Measurements from ENCODE around the gene FAM222B. TPM values are rescaled to one million over a fixed set of nuclear protein-coding genes. Genes with fewer than 3 reads are reported as not detected.

The FAM222B gene
- total and polyA plus RNA-seq, 9 of the 15 experiments (the other 6 are each of a cell fraction or from before 2014, with no cell fraction given): 4.0 to 34.6 (median 7.5) TPM

DNA sequence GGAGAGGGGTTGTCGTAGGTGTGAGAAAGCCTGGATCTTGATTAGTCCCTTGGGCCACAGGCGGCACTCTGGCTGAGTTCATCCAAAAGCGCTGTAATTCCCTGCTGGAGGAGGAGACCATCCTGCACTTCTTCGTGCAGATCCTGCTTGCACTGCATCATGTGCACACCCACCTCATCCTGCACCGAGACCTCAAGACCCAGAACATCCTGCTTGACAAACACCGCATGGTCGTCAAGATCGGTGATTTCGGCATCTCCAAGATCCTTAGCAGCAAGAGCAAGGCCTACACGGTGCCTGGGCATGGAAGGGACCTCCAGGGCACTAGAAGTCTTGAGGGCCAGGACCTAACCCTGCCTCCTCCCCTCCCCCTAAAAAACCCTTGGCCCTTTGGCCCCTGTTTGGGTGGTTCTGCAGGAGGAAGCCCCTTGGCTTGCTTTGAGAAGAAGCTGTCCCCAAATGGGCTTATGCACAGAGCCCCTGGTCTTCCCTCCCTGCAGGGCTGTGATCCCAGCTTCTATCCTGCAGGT lies 107.8 kb downstream of the FAM222B start (continued):
- TF ChIP-seq, protein P1, sequence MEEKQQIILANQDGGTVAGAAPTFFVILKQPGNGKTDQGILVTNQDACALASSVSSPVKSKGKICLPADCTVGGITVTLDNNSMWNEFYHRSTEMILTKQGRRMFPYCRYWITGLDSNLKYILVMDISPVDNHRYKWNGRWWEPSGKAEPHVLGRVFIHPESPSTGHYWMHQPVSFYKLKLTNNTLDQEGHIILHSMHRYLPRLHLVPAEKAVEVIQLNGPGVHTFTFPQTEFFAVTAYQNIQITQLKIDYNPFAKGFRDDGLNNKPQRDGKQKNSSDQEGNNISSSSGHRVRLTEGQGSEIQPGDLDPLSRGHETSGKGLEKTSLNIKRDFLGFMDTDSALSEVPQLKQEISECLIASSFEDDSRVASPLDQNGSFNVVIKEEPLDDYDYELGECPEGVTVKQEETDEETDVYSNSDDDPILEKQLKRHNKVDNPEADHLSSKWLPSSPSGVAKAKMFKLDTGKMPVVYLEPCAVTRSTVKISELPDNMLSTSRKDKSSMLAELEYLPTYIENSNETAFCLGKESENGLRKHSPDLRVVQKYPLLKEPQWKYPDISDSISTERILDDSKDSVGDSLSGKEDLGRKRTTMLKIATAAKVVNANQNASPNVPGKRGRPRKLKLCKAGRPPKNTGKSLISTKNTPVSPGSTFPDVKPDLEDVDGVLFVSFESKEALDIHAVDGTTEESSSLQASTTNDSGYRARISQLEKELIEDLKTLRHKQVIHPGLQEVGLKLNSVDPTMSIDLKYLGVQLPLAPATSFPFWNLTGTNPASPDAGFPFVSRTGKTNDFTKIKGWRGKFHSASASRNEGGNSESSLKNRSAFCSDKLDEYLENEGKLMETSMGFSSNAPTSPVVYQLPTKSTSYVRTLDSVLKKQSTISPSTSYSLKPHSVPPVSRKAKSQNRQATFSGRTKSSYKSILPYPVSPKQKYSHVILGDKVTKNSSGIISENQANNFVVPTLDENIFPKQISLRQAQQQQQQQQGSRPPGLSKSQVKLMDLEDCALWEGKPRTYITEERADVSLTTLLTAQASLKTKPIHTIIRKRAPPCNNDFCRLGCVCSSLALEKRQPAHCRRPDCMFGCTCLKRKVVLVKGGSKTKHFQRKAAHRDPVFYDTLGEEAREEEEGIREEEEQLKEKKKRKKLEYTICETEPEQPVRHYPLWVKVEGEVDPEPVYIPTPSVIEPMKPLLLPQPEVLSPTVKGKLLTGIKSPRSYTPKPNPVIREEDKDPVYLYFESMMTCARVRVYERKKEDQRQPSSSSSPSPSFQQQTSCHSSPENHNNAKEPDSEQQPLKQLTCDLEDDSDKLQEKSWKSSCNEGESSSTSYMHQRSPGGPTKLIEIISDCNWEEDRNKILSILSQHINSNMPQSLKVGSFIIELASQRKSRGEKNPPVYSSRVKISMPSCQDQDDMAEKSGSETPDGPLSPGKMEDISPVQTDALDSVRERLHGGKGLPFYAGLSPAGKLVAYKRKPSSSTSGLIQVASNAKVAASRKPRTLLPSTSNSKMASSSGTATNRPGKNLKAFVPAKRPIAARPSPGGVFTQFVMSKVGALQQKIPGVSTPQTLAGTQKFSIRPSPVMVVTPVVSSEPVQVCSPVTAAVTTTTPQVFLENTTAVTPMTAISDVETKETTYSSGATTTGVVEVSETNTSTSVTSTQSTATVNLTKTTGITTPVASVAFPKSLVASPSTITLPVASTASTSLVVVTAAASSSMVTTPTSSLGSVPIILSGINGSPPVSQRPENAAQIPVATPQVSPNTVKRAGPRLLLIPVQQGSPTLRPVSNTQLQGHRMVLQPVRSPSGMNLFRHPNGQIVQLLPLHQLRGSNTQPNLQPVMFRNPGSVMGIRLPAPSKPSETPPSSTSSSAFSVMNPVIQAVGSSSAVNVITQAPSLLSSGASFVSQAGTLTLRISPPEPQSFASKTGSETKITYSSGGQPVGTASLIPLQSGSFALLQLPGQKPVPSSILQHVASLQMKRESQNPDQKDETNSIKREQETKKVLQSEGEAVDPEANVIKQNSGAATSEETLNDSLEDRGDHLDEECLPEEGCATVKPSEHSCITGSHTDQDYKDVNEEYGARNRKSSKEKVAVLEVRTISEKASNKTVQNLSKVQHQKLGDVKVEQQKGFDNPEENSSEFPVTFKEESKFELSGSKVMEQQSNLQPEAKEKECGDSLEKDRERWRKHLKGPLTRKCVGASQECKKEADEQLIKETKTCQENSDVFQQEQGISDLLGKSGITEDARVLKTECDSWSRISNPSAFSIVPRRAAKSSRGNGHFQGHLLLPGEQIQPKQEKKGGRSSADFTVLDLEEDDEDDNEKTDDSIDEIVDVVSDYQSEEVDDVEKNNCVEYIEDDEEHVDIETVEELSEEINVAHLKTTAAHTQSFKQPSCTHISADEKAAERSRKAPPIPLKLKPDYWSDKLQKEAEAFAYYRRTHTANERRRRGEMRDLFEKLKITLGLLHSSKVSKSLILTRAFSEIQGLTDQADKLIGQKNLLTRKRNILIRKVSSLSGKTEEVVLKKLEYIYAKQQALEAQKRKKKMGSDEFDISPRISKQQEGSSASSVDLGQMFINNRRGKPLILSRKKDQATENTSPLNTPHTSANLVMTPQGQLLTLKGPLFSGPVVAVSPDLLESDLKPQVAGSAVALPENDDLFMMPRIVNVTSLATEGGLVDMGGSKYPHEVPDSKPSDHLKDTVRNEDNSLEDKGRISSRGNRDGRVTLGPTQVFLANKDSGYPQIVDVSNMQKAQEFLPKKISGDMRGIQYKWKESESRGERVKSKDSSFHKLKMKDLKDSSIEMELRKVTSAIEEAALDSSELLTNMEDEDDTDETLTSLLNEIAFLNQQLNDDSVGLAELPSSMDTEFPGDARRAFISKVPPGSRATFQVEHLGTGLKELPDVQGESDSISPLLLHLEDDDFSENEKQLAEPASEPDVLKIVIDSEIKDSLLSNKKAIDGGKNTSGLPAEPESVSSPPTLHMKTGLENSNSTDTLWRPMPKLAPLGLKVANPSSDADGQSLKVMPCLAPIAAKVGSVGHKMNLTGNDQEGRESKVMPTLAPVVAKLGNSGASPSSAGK (IDR thresholded peaks at IDR 0.05): 0 out of 2 replicates have a peak, but pooled peaks have one; percentile 36
- 0 out of 2 replicates have a peak, but pooled peaks have one; percentile 14 for TF ChIP-seq CHD2 (IDR thresholded peaks at IDR 0.05; ENCODE audit: low read depth, low read length)
- TF ChIP-seq, protein P2, sequence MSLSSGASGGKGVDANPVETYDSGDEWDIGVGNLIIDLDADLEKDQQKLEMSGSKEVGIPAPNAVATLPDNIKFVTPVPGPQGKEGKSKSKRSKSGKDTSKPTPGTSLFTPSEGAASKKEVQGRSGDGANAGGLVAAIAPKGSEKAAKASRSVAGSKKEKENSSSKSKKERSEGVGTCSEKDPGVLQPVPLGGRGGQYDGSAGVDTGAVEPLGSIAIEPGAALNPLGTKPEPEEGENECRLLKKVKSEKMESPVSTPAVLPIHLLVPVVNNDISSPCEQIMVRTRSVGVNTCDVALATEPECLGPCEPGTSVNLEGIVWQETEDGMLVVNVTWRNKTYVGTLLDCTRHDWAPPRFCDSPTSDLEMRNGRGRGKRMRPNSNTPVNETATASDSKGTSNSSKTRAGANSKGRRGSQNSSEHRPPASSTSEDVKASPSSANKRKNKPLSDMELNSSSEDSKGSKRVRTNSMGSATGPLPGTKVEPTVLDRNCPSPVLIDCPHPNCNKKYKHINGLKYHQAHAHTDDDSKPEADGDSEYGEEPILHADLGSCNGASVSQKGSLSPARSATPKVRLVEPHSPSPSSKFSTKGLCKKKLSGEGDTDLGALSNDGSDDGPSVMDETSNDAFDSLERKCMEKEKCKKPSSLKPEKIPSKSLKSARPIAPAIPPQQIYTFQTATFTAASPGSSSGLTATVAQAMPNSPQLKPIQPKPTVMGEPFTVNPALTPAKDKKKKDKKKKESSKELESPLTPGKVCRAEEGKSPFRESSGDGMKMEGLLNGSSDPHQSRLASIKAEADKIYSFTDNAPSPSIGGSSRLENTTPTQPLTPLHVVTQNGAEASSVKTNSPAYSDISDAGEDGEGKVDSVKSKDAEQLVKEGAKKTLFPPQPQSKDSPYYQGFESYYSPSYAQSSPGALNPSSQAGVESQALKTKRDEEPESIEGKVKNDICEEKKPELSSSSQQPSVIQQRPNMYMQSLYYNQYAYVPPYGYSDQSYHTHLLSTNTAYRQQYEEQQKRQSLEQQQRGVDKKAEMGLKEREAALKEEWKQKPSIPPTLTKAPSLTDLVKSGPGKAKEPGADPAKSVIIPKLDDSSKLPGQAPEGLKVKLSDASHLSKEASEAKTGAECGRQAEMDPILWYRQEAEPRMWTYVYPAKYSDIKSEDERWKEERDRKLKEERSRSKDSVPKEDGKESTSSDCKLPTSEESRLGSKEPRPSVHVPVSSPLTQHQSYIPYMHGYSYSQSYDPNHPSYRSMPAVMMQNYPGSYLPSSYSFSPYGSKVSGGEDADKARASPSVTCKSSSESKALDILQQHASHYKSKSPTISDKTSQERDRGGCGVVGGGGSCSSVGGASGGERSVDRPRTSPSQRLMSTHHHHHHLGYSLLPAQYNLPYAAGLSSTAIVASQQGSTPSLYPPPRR (CRISPR knock-in tag; IDR thresholded peaks at IDR 0.05; ENCODE audit: borderline replicate concordance): no peak

Data from K562 (cell line).